CD4-positive, alpha-beta T cell treated with Interleukin-10 for 1 hour (primary cell): ENCODE measurements around the gene HTATIP2.
"Not testable (repeated sequence)": the region's sequence is repeated elsewhere in the genome, so short reads cannot be mapped to it uniquely, and the experiment has no call there.

Experiments
- DNase-seq: peaks from one replicate; pipeline ENCODE4 v3.0.0-alpha.2; 2020

Gene HTATIP2

GRCh38 chr11:20363500-20364340, at the start of gene HTATIP2:
TSS of gene HTATIP2 (plus strand) at chr11:20363714. CDS start at chr11:20364238, 524 bp downstream.
- peak; percentile 81 for DNase-seq

DNA sequence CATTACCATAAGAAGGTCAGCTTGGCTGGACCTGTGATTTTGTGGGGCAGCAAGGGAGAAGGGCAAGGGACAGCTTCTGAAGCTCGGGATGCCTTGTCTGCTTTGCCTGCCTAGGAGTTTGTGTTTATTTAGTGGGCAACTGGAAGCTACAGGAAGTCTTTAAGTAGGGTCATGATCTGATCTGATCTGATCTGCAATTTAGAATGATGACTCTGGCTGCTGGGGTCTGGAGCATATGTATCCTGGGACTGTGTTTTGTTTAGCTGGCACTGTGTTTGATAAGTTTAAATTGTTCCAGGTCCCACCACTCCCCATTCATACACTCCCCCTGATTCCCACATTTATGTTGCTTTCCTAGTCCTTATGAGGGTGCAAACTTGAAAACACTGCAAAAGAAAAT, 47.7 kb upstream of the HTATIP2 start:
- no peak for DNase-seq

DNA sequence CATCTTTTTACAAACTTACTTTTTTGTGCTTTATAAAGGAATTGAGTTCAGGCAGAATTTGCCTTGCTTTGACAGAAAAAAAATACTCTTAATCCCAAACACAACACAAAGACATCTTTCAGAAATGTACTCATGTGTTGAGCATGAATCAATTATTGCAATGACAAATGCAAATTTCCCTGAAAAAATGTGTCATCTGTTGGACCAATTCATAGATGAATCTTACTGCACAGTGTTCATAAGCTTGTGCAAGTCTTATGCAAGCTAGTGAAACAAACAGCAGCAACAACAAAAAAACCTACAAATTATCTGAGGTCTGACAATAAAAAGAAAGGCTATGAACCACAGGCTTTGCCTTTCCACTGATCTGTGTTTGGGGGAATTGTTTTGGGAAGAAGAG, 42.3 kb upstream of the HTATIP2 start:
- DNase-seq = no peak

DNA sequence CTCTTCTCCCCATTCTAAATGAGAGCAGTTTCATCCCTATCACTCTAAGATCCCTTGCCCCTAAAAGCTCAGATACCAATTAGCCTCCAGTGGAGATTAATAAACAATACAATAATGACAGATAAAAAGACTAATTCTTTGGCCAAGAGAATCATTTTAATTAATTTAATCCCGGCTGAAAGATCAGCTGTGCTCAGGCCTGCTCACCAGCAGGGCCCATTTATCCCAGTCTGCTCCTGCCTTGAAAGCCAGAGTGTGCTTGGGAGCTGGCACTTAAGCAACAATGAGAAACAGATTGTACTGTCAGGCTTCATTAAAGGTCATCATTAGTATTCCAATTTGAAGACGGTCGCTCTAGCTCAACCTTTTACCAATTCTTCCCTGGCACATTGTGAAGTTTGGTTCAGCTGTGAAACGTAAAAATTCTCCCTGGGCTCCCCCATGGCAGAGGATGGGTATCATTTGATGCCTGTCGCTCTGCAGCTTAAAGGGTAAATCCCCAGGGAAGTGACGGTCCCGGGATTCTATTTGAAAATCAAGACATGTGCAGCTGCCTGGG, 36.1 kb upstream of the HTATIP2 start:
- no peak for DNase-seq

- DNase-seq = no peak
Measured at GRCh38 chr11:20336056-20336455, 27.5 kb upstream of the HTATIP2 start.

- no peak for DNase-seq
Measured at GRCh38 chr11:20337526-20338154, 25.9 kb upstream of the HTATIP2 start.

GRCh38 chr11:20342347-20343141, 21.0 kb upstream of the HTATIP2 start:
- no peak for DNase-seq

DNA sequence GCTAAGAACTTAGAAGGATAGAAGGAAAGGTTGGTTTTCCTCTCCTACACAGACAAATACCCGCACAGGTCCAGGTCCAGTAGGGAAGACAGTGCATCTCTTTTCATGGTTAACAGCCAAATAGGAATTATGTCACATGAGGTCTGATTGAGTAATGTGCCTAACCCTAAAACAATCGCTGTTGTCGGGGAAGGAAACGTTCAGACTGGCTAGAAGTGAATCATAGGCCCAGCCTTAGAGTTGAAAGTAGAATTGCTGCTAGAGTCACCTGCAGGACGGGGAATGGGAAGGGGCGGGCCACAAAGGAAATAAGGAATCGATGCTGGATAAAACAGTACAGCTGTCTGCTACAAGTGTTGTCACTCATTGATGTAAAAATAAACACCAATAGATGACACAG, 12.4 kb upstream of the HTATIP2 start:
- DNase-seq = no peak

GRCh38 chr11:20351751-20352262, 11.7 kb upstream of the HTATIP2 start:
- DNase-seq = no peak

DNA sequence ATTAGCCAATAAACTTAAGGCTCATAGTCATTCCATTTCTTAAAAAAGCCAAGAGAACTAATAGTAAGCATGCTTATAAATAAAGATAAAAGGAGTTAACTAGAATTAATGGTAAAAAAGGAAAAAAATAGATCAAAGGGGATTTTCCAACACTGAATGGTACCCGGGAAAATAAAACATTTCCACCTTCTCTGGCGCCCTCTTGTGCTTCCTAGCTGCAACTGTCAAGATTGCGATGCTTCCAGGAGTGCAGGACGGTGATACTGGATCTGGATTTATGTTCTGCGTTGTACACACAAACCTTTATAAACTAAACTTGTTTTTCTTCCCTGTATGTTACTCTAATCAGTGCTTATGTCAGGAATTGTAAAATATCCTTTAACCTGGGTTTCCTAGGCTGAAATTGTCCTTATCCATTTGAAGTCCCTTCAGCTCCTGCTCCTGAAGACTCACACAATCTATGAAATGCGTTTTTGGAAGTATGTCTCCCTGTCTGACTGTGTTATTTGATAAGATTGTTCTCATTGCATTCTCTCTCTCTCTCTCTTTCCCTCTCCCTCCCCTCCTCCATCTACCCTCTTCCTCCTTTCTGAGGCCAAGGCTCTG, 9.6 kb upstream of the HTATIP2 start:
- DNase-seq = peak; percentile 47

- peak; percentile 60 for DNase-seq
Measured at GRCh38 chr11:20355221-20356219, 8.0 kb upstream of the HTATIP2 start.

DNA sequence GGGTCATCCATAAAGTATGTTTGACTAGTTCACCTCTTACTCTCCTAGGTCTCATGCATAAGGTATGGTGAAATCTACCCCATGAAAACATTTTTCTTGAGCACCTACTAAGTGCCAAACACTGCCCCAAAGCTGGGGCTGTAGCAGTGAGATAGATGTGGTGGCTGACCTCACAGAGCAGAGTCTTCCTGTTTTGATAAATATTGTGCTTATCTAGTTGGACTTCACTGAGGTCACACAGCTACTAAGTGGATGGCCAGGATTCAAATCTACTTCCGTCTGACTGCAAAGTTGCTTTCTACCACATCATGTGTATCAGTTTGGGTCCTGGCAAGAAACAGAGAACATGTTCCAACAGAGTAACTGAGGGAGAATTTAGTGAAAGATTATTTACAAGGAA, 6.4 kb upstream of the HTATIP2 start:
- DNase-seq = no peak

GRCh38 chr11:20360650-20361049, 2.9 kb upstream of the HTATIP2 start:
- peak; percentile 68 for DNase-seq

DNA sequence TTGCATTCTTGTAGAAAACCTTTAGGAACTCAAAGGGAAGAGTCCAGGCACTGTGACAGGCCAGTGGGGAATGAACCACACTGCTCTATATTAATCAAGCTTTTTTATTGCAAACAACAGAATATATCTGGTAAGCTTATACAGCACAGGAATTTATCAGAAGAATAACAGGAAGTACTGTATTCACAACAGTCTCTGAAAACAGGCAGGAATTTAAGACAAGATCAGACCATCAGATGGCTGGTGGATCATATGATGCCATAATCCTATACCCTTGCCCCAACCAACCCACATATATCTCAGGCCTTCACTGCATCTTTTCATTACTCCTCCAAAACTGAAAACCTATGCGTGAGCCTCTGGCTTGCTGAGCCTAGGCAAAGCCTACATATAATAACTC, 1.0 kb upstream of the HTATIP2 start:
- no peak for DNase-seq

- no peak for DNase-seq
Measured at GRCh38 chr11:20363149-20363499, 390 bp upstream of the HTATIP2 start.

GRCh38 chr11:20364341-20364792, 853 bp downstream of the HTATIP2 start:
- DNase-seq = no peak

DNA sequence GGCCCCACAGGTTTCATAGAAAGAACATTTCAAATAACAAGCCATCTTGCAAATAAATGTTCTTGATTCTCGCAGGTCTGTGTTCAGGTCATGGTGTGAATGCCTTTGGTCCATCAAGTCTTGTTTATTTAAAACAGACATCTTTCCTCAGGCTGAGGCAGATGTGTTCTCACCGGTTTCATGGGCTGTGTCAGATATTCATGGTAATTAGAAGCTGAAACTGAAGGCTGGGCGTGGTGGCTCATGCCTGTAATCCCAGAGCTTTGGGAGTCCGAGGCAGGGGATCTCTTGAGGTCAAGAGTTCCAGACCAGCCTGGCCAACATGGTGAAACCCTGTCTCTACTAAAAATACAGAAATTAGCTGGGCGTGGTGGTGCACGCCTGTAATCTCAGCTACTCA, 2.0 kb downstream of the HTATIP2 start:
- DNase-seq = not testable (repeated sequence)

DNA sequence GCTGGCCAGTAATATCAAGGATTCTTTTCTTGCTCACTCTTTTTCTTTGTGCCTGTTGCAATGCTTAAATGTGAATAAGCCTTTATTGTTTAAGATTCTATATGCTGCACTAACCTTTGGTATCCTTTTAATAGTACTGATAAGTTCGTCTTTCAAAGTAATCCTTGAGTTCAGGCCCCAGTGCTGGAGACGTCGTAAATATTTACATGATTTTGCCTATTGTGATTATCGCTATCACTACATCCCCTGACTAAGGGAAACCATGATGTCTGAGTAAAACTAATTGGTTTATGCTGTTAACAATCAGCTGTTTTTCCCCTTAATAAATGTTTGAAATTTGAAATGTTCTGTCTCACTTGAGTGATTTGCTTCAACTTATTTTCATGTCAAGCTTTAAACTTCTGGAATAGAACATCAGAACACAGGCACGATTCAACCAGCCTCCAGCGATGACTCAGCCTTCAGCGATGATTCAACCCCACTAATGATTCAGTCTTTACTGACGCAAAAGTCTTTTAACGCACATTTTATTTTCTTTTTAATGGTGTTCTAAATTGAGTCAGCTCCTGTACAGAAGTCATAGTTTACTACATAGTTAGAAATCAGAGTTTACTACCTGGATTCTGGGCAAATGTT, 3.9 kb downstream of the HTATIP2 start:
- DNase-seq = peak; percentile 17

DNA sequence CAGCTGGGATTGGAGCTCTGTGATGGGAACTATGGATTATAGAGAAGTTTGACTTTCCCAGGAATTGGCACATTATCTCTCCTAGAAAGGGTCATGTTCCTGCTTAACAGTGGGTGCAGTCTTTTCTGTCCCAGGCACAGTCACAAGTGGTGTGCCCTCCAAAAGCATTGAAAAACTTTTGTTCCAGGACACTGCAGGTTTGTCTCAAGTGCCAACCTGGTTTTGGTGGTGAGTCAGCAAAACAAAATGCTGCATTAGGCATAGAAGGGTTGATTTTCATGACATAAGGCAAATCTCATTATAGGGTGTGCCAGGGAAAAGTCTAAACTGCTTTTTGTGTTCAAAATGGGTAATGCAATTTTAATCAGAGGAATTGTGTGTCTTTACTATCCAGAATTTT, 4.9 kb downstream of the HTATIP2 start:
- no peak for DNase-seq

- no peak for DNase-seq
Measured at GRCh38 chr11:20369826-20370225, 6.3 kb downstream of the HTATIP2 start.
